NOMO-1 treated with dmso at 0.1 percent for 144 hours (cell line): Measurements from ENCODE around the gene PDZRN4.
"Not testable (repeated sequence)": the region's sequence is repeated elsewhere in the genome, so short reads cannot be mapped to it uniquely, and the experiment has no call there.

Experiments used
- DNase-seq: peaks from one replicate; lab custom pipeline; 2025; ENCODE audit not compliant: unreplicated experiment; lab: John Stamatoyannopoulos, UW

The PDZRN4 gene

GRCh38 chr12:41213107-41213506 is 25.0 kb downstream of the PDZRN4 start:
- DNase-seq: no peak

- no peak for DNase-seq
Measured at GRCh38 chr12:41213648-41214047, 25.5 kb downstream of the PDZRN4 start.

- no peak for DNase-seq
Measured at GRCh38 chr12:41217727-41218126, 29.6 kb downstream of the PDZRN4 start.

GRCh38 chr12:41220931-41221330 is 32.8 kb downstream of the PDZRN4 start:
- DNase-seq: no peak

GRCh38 chr12:41221491-41221890 is 33.4 kb downstream of the PDZRN4 start:
- DNase-seq: no peak

- no peak for DNase-seq
Measured at GRCh38 chr12:41223600-41223999, 35.5 kb downstream of the PDZRN4 start.

DNA sequence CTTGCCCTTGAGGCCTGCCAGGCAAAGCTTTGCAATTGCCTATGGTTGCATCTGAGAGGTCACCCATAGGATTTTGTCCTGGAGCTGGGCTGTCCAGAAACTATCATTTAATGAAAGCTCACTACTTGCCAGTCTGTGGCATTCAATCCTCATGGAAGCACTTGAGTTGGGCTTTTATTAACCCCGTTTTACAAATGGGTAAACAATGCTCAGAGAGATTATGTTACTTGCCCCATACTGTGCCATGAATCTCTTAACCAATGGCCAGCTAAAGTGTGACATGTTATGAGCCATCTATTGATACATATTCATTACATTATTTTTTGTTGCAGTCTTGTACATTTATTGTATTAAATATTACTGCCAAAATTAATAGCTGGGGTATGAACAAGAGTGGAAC is 35.9 kb downstream of the PDZRN4 start:
- DNase-seq: no peak

DNA sequence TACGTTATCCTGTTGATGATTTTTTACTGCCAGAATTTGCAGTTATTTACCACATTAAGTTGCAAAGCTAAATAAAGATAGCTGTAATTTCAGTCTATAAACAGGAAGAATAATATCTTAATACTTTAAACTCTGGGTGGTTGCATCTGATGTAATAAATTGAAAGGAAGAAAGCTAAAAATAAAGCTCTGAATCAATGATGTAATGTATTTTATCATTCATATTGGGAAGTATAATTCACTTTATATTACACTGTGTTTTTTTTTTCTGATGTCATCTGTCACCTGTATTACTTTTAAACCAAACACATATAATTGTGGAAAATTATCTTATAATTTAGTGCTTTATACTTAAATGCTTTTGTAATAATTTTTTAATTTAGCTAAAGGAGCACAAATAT is 37.1 kb downstream of the PDZRN4 start:
- no peak for DNase-seq

GRCh38 chr12:41228066-41228820 is 40.1 kb downstream of the PDZRN4 start:
- no peak for DNase-seq

- DNase-seq: no peak
Measured at GRCh38 chr12:41230756-41231155, 42.6 kb downstream of the PDZRN4 start.

DNA sequence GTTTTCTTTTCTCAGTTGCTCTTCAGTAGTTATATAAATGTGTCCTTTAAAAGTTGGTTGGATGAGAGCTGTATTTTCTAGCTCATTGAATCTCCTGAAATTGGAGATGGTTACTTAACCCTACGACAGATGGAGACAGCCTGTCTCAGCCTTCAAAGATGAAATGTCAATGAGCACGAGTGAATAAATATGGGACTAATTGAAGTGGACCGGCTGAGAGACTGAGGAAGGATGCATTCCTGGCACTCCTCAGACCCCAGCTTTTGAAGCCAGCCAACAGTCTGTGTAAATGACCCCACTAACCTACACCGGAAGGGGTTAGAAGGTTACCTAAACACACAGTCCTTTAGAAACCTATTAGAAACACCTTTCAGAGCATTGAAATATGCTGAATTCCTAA is 46.6 kb downstream of the PDZRN4 start:
- DNase-seq: no peak

DNA sequence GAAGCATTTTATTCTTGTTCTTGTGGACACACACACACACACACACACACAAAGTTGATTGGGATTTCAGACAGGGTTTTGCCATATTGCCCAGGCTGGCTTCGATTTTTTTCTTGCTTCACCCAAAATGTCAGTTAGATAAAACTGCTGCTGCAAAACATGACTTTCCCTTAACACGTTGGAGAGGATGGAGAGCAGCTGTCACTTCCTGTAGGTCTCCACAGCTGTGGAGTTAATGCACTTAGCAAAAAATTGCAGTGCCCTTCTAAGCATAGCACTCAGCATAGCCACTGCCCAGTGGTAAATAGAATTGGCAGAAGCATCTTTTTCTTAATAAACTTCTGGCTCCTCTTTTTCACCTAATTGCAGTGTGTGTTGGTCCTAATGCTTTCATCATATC is 54.5 kb downstream of the PDZRN4 start:
- DNase-seq: no peak

- DNase-seq: no peak
Measured at GRCh38 chr12:41248391-41248790, 60.3 kb downstream of the PDZRN4 start.

DNA sequence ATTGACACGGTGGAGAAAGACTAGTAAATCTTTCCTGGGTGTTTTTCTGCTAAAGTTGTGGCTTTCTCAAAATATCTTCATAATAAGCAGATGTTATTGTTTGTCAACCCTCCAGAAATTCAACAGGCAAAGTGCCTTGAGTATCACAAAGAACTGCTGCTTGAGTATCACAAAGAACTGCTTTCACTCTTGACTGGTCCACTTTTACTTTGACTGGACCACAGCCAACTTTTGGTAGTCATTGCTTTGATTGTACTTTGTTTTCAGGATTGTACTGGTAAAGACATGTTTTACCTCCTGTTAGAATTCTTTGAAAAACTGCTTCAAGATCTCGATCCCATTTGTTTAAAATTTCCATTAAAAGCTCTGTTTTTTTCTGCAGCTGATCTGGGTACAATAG is 62.6 kb downstream of the PDZRN4 start:
- DNase-seq: no peak

GRCh38 chr12:41254004-41254914 is 66.1 kb downstream of the PDZRN4 start:
- no peak for DNase-seq

DNA sequence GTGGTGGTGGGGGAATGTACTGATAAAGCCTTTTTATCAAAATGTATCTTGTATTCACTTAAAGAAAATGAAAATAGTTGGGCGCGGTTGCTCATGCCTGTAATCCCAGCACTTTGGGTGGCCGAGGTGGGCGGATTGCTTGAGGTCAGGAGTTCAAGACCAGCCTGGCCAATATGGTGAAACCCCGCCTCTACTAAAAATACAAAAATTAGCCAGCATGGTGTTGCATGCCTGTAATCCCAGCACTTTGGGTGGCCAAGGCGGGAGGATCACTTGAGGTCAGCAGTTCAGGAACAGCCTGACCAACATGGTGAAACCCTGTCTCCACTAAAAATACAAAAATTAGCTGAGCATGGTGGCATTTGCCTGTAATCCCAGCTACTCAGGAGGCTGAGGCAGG is 75.1 kb downstream of the PDZRN4 start:
- not testable (repeated sequence) for DNase-seq

DNA sequence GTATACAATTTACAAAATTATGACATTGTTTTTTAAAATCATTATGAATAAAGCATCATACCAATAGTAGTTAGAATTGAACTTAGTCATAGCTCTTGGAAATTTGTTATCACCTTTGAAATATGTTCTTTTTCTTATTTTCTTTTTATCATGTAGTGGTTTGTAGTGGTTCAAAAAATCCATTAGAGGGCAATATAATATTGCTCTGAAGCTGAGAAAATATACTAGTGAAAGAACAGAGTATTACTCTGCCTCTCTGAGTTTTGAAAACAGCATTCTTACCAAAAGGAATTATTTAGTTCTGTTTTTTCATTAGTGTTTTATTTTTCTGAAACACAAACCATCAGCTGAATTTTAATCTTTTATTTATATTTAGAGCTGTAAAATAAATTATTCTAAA is 76.2 kb downstream of the PDZRN4 start:
- no peak for DNase-seq

- no peak for DNase-seq
Measured at GRCh38 chr12:41269056-41269455, 80.9 kb downstream of the PDZRN4 start.

- DNase-seq: no peak
Measured at GRCh38 chr12:41271489-41271888, 83.4 kb downstream of the PDZRN4 start.

DNA sequence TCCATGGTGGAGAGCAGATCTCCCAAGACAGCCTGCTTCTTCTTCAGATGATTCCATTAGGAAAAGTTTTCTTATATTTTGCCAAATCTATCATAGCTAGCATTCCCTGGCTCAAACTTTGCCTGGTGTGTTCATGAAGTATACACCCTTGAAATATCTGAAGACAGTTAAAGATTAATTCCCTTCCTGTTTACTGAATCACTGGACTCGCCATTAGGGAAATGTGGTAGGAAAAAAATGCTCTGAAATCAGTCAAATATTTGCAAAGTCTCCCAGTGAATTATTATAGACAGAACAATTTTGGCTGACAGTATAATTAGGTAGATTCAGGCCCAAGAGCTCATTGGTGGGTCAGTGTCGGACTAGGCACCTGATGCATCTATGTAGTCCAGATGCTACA is 86.5 kb downstream of the PDZRN4 start:
- DNase-seq: no peak

DNA sequence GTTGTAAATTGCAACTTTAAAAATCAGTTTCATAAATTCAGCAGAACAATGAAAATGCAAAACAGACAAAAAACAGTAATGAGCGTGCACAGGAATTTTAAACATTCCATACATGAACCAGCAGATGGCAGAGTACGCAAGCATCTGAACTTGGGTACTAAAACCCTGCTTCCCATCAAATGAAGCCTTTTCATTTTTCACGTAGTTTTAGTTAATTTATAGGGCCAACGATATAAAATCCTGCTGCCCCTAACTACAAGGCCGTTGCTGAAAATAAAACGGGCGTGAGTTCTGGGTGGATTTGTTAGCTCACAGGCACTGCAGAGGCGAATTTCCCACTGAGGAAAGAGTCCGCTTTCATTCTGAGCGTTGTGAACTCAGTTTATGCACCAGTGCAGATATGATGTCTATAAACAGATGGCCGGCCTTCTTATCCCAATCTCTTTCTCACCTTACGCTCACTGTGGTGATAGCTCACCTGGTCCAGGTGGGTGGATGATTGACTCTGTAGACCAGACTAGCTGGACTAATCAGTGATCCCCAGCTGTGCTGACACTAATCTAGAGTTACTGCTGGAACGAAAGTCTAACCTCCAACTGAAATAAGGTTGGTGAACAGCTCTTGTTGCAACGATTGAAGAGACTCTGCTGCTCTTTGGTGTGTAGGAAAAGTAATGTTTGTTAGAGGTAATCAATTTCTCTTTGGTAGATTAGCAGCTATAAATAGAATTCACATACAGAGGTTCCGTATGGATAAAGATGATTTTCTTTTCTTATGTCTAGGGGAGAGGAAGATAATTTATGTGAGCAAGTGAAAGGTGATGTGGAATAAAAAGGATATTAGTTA is 89.2 kb downstream of the PDZRN4 start:
- DNase-seq: no peak

DNA sequence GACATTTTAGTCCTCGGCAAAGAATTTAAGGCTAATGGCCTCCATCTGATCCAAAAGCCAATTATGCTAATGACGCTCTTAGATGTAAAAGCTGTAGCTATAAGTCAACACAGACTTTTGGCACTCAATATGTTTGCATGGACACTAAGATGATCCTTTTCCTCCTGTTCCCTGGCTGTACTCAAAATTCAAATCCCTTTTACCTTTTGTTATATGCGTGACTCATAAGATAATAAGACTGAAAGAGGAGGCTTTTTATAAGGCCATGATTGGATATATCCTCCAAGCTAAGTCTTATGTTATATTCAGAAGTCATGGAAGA is 89.8 kb downstream of the PDZRN4 start:
- DNase-seq: no peak
